ENCODE results near the gene CAB39L.

DNA sequence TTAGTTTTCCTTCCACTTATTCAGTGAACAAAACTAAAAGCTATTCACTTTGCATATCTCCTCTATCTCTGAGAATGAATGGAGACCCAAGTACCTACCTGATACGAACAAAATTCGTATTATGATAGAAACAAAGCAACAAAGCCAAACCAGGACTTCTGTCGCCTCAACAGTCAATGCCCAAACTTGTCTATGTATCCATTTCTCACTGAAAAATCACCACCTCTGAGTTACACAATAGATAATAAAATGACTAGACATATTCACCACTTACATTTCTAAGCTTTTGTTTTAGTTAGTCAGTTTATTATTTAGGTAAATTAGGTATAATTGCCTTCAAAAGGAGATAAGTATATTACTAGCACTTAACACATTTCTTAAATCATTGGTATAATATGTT lies 67.7 kb downstream of the CAB39L start:
- TF ChIP-seq CTCF (conservative IDR thresholded peaks at IDR 0.05; ENCODE audit: low read depth, low read length) (no peak), RAD21 (IDR thresholded peaks at IDR 0.05; ENCODE audit: low read length) (no peak), RFX5 (IDR thresholded peaks at IDR 0.05; ENCODE audit: low read depth, low read length) (no peak), MXI1 (IDR thresholded peaks at IDR 0.05; ENCODE audit: borderline replicate concordance, low read depth, low read length) (no peak), POLR2A (IDR thresholded peaks at IDR 0.05; ENCODE audit: low read depth, low read length) (no peak)
